Activated CD4-positive, alpha-beta T cell treated with anti-CD3 and anti-CD28 coated beads, Interleukin-2, amount 50 U/mL, for 4 hours (primary cell): Measurements from ENCODE around the gene TRIP10.
A peak's percentile ranks its signal among the peaks of the same experiment; 100 is the strongest.
"Not testable (repeated sequence)": the region's sequence is repeated elsewhere in the genome, so short reads cannot be mapped to it uniquely, and the experiment has no call there.

Experiments used
- DNase-seq, 2 experiments: peaks; one replicate each; pipeline ENCODE4 v3.0.0-alpha.2; 2020

TRIP10 gene

GRCh38 chr19:6739390-6739882 lies at the start of gene TRIP10:
Gene TRIP10, plus strand, starts transcription at chr19:6739680. Its CDS starts 82 bp downstream, at chr19:6739762.
- DNase-seq = peak; percentile 72 to 73

GRCh38 chr19:6690160-6690885 lies 49.2 kb upstream of the TRIP10 start:
- DNase-seq = no peak

- no peak for DNase-seq
Measured at GRCh38 chr19:6691342-6691741, 48.1 kb upstream of the TRIP10 start.

GRCh38 chr19:6692027-6692426 lies 47.5 kb upstream of the TRIP10 start:
- DNase-seq = no peak

GRCh38 chr19:6693056-6693471 lies 46.4 kb upstream of the TRIP10 start:
- DNase-seq = no peak

GRCh38 chr19:6693681-6694080 lies 45.8 kb upstream of the TRIP10 start:
- DNase-seq = no peak

- DNase-seq = no peak
Measured at GRCh38 chr19:6694147-6694815, 45.2 kb upstream of the TRIP10 start.

GRCh38 chr19:6696239-6696820 lies 43.1 kb upstream of the TRIP10 start:
- no peak for DNase-seq

- no peak for DNase-seq
Measured at GRCh38 chr19:6697291-6697690, 42.2 kb upstream of the TRIP10 start.

- no peak for DNase-seq
Measured at GRCh38 chr19:6699935-6700334, 39.5 kb upstream of the TRIP10 start.

- DNase-seq = no peak
Measured at GRCh38 chr19:6700586-6701316, 38.7 kb upstream of the TRIP10 start.

- DNase-seq = no peak
Measured at GRCh38 chr19:6705931-6706632, 33.4 kb upstream of the TRIP10 start.

GRCh38 chr19:6706633-6706958 lies 32.9 kb upstream of the TRIP10 start:
- DNase-seq = no peak

- no peak for DNase-seq
Measured at GRCh38 chr19:6707011-6707657, 32.3 kb upstream of the TRIP10 start.

- no peak for DNase-seq
Measured at GRCh38 chr19:6707658-6708018, 31.8 kb upstream of the TRIP10 start.

GRCh38 chr19:6708346-6708745 lies 31.1 kb upstream of the TRIP10 start:
- no peak for DNase-seq

- not testable (repeated sequence) for DNase-seq
Measured at GRCh38 chr19:6708913-6709312, 30.6 kb upstream of the TRIP10 start.

- DNase-seq = no peak
Measured at GRCh38 chr19:6709549-6709948, 29.9 kb upstream of the TRIP10 start.

- DNase-seq = no peak
Measured at GRCh38 chr19:6710273-6711077, 29.0 kb upstream of the TRIP10 start.

GRCh38 chr19:6711078-6711361 lies 28.5 kb upstream of the TRIP10 start:
- no peak for DNase-seq

GRCh38 chr19:6711605-6712004 lies 27.9 kb upstream of the TRIP10 start:
- no peak for DNase-seq

GRCh38 chr19:6712231-6712630 lies 27.2 kb upstream of the TRIP10 start:
- no peak for DNase-seq
